A549 (cell line): Measurements from ENCODE around the gene SEC24D.

Experiments
- CBX8 ChIP-seq: fragments of 200-600 bp; sonication (generic); IDR thresholded peaks from 2 replicates; pipeline ENCODE4 v1.6.1; 2016
- EP300 ChIP-seq, 2 experiments: fragments of >200 bp; sonication (Bioruptor Twin); formaldehyde crosslinking; IDR thresholded peaks; 2 replicates in 1 of 2; 3 replicates in 1 of 2; pipeline ENCODE4 v1.6.1; 2016 to 2017
- FOSL2 ChIP-seq, 2 experiments: fragments of 450-650 bp in 1 of 2; fragments of >200 bp in 1 of 2; sonication (Bioruptor Twin) in 1 of 2; formaldehyde crosslinking; IDR thresholded peaks; 2 replicates each; pipeline versions ENCODE4 v1.5.0 to v1.6.1; 2016 to 2020; ENCODE audit warnings: mild to moderate bottlenecking in 1 of 2, moderate library complexity in 1 of 2
- MAFK ChIP-seq: fragments of 450-650 bp; IDR thresholded peaks from 2 replicates; pipeline ENCODE4 v1.6.1; 2014; ENCODE audit not compliant: partially characterized antibody
- NR3C1 ChIP-seq: fragments of >200 bp; sonication (Bioruptor Twin); formaldehyde crosslinking; IDR thresholded peaks from 3 replicates; pipeline ENCODE4 v1.6.1; 2017
- POLR2A ChIP-seq: IDR thresholded peaks from 2 replicates; pipeline ENCODE4 v1.6.1; 2012; ENCODE audit warnings: mild to moderate bottlenecking, low read length
- RARB ChIP-seq: fragments of 250-450 bp; sonication (Bioruptor Pico); IDR thresholded peaks from 2 replicates; pipeline ENCODE4 v1.8.0; 2021; ENCODE audit warnings: mild to moderate bottlenecking, moderate library complexity
- RNF2 ChIP-seq: fragments of 200-600 bp; sonication (generic); IDR thresholded peaks from 2 replicates; pipeline ENCODE4 v1.6.1; 2016; ENCODE audit warnings: low read depth, mild to moderate bottlenecking, antibody characterized with exemption, moderate library complexity, borderline replicate concordance
- TF ChIP-seq, protein P1 (sequence below): fragments of >200 bp; sonication (Bioruptor Twin); formaldehyde crosslinking; IDR thresholded peaks from 3 replicates; pipeline ENCODE4 v1.5.1; 2016
- TF ChIP-seq, protein P2 (sequence below): fragments of >200 bp; sonication (Bioruptor Twin); formaldehyde crosslinking; IDR thresholded peaks from 2 replicates; pipeline ENCODE4 v1.6.1; 2016
- TF ChIP-seq, protein P3 (sequence below): fragments of 200-600 bp; sonication (generic); IDR thresholded peaks from 2 replicates; pipeline ENCODE4 v1.6.1; 2016; ENCODE audit warnings: antibody characterized with exemption, mild to moderate bottlenecking, moderate library complexity
- TF ChIP-seq, protein P4 (sequence below): IDR thresholded peaks from 2 replicates; pipeline ENCODE4 v1.6.1; 2012

DNA sequence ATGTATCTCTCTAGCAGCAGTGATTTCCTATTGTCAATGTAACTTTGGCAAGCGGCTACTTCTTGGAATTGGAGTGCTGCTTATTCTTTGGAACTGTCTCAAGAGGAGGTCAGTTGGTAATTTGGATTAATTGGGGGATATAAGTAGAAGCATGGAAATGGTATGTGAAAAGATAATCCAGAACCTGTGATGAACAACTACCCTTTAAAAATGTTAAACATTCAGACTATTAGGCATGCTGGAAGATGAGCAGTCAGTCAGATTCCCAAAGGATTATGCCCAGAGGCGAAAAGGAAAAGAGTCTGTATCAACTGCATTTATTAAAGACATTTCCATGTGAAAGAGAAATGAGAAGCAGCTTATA is 62.5 kb downstream of the SEC24D start:
- TF ChIP-seq, protein P1, sequence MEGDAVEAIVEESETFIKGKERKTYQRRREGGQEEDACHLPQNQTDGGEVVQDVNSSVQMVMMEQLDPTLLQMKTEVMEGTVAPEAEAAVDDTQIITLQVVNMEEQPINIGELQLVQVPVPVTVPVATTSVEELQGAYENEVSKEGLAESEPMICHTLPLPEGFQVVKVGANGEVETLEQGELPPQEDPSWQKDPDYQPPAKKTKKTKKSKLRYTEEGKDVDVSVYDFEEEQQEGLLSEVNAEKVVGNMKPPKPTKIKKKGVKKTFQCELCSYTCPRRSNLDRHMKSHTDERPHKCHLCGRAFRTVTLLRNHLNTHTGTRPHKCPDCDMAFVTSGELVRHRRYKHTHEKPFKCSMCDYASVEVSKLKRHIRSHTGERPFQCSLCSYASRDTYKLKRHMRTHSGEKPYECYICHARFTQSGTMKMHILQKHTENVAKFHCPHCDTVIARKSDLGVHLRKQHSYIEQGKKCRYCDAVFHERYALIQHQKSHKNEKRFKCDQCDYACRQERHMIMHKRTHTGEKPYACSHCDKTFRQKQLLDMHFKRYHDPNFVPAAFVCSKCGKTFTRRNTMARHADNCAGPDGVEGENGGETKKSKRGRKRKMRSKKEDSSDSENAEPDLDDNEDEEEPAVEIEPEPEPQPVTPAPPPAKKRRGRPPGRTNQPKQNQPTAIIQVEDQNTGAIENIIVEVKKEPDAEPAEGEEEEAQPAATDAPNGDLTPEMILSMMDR, result no peak
- no peak for TF ChIP-seq NR3C1
- TF ChIP-seq, protein P2, sequence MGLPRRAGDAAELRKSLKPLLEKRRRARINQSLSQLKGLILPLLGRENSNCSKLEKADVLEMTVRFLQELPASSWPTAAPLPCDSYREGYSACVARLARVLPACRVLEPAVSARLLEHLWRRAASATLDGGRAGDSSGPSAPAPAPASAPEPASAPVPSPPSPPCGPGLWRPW, result no peak
- no peak for TF ChIP-seq RARB
- no peak for TF ChIP-seq POLR2A
- TF ChIP-seq, protein P3, sequence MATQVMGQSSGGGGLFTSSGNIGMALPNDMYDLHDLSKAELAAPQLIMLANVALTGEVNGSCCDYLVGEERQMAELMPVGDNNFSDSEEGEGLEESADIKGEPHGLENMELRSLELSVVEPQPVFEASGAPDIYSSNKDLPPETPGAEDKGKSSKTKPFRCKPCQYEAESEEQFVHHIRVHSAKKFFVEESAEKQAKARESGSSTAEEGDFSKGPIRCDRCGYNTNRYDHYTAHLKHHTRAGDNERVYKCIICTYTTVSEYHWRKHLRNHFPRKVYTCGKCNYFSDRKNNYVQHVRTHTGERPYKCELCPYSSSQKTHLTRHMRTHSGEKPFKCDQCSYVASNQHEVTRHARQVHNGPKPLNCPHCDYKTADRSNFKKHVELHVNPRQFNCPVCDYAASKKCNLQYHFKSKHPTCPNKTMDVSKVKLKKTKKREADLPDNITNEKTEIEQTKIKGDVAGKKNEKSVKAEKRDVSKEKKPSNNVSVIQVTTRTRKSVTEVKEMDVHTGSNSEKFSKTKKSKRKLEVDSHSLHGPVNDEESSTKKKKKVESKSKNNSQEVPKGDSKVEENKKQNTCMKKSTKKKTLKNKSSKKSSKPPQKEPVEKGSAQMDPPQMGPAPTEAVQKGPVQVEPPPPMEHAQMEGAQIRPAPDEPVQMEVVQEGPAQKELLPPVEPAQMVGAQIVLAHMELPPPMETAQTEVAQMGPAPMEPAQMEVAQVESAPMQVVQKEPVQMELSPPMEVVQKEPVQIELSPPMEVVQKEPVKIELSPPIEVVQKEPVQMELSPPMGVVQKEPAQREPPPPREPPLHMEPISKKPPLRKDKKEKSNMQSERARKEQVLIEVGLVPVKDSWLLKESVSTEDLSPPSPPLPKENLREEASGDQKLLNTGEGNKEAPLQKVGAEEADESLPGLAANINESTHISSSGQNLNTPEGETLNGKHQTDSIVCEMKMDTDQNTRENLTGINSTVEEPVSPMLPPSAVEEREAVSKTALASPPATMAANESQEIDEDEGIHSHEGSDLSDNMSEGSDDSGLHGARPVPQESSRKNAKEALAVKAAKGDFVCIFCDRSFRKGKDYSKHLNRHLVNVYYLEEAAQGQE, result no peak
- TF ChIP-seq MAFK, result no peak
- no peak for TF ChIP-seq RNF2
- no peak for TF ChIP-seq FOSL2 (IDR thresholded peaks at IDR 0.05)
- no peak for TF ChIP-seq FOSL2 (CRISPR knock-in tag; IDR thresholded peaks at IDR 0.05)
- TF ChIP-seq, protein P4, sequence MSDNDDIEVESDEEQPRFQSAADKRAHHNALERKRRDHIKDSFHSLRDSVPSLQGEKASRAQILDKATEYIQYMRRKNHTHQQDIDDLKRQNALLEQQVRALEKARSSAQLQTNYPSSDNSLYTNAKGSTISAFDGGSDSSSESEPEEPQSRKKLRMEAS, result no peak
- no peak for TF ChIP-seq EP300 (IDR thresholded peaks at IDR 0.05)
- TF ChIP-seq CBX8, result no peak
